HG03045 (cell line): ENCODE data around the gene PRKRIP1.
"Not testable (repeated sequence)": the region's sequence is repeated elsewhere in the genome, so short reads cannot be mapped to it uniquely, and the experiment has no call there.

Experiments used
- ATAC-seq: cut with Tn5 transposase; IDR thresholded peaks from one replicate; pipeline ENCODE4 v1.9.1; 2021; ENCODE audit warnings: mild to moderate bottlenecking, moderate library complexity; ENCODE audit not compliant: unreplicated experiment

PRKRIP1 gene

GRCh38 chr7:102429141-102429899 lies 33.2 kb downstream of the PRKRIP1 start:
- ATAC-seq: no peak

- ATAC-seq: no peak
Observed at GRCh38 chr7:102431617-102432298, 35.6 kb downstream of the PRKRIP1 start.

- peak; percentile 35 for ATAC-seq
Observed at GRCh38 chr7:102432442-102433218, 36.5 kb downstream of the PRKRIP1 start.

DNA sequence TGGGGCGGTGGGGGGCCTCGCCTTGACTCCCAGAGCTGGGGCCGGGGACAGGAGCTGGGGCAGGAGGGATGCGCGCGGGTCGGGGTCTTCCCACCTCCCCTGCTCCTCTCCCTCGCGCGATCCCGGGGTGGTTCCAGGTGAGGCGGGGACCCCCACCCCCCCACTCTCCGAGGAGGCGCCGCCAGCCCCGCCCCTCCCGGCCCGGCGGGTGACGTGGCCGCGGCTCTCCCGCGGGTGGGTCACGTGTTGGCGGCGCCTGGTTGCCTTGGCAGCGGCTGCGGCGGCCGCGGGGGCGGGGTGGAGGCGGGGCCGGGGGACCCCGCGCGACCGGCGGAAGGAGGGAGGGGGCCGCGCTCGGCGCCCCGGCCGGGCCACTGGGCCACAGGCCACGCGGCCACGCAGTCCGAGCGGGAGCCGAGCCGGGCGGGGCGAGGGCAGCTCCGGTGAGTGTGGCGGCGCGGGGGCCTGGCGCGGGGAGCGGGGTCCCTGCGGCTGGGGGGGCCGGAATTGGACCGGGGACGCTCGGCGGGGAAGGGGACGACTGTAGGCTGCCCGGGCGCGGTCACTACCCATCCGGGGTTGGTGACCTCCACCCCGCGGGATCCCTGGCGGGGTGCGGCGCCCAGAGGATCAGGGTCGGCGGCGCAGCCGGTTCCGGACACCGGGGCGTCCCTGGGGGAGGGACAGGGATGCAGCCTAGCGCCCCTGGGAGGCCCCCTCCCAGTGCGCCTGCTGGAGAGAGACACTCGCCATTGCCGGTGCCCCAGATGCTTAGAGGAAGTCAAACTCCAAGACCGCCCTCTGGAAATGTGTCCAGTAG lies 37.3 kb downstream of the PRKRIP1 start, which contains the start of gene ORAI2:
TSS of gene ORAI2 (plus strand) at position 357 of the 820 bp plus-strand sequence. CDS start 5,382 bp downstream, outside the sequence.
- ATAC-seq: peak; percentile 71

GRCh38 chr7:102434039-102434486 lies 37.9 kb downstream of the PRKRIP1 start:
- no peak for ATAC-seq

GRCh38 chr7:102436118-102436517 lies 40.0 kb downstream of the PRKRIP1 start:
- no peak for ATAC-seq

- no peak for ATAC-seq
Observed at GRCh38 chr7:102439963-102440795, 44.0 kb downstream of the PRKRIP1 start.

GRCh38 chr7:102444961-102445673 lies 49.0 kb downstream of the PRKRIP1 start:
- ATAC-seq: peak; percentile 47

DNA sequence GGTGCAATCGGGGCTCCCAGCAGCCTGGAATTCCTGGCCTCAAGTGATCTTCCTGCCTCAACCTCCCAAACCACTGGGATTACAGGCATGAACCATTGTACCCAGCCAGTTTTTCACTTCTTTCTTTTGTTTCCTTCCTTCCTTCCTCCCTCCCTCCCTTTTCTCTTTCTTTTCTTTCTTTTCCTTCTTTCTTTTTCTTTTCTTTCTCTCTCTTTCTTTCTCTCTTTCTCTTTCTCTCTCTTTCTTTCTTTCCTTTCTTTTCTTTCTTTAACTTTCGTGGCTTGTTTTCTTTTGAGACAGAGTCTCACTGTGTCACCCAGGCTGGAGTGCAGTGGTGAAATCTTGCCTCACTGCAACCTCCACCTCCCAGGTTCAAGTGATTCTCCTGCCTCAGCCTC lies 49.5 kb downstream of the PRKRIP1 start:
- ATAC-seq: no peak

GRCh38 chr7:102446387-102447156 lies 50.4 kb downstream of the PRKRIP1 start:
- no peak for ATAC-seq

DNA sequence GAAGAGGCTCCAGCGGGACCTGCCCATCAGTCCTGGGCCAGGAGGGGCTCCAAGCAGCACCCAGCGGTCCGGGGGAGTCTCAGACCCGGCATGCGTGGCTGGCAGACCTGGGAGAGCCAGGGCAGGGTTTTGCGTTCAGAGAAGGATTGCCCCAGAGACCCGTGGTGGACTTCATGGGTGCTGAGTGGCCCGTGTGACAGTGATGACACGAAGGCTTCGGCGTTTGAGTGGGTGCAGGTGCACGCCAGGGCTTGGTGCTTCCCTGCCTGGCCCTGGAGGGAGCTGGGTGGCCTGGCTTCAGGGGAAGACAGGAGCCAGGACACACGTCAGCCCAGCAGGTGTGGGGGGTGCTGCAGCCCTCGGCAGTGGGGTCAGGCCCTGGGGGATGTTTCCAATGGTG lies 51.1 kb downstream of the PRKRIP1 start:
- no peak for ATAC-seq

DNA sequence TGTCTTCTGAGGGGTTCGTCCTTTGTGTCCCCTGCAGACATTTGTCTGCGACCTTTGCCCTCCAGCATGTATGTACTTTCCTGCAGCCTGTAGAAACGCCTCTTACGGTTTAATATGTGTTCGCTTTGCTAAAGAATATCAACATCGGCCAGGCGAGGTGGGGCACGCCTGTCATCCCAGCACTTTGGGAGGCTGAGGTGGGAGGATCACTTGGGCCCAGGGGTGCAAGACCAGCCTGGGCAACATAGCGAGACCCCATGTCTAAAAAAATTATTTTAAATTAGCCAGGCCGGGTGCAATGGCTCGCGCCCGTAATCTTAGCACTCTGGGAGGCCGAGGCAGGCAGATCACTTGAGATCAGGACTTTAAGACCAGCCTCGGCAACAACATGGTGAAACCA lies 53.0 kb downstream of the PRKRIP1 start:
- ATAC-seq: no peak

DNA sequence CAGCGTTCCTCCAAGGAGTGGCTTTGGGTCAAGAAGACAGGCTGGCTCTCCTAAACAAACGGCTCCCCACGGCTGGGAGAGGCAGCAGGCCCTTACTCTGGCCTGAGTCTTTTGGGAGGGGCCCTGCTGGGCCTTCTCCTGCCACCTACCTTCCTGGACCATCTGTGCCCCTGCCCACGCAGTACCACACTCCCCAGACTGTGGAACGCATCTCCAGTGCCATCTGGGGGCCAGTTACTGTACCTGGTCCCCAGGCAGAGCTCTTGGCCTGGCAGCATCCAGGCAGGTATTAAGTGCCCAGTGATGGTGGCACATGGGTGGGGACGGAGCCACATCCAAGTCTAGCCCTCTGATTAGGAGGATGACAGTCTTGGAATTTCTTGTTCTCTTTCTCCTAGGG lies 54.1 kb downstream of the PRKRIP1 start:
- no peak for ATAC-seq

GRCh38 chr7:102451371-102452054 lies 55.4 kb downstream of the PRKRIP1 start:
- ATAC-seq: no peak

DNA sequence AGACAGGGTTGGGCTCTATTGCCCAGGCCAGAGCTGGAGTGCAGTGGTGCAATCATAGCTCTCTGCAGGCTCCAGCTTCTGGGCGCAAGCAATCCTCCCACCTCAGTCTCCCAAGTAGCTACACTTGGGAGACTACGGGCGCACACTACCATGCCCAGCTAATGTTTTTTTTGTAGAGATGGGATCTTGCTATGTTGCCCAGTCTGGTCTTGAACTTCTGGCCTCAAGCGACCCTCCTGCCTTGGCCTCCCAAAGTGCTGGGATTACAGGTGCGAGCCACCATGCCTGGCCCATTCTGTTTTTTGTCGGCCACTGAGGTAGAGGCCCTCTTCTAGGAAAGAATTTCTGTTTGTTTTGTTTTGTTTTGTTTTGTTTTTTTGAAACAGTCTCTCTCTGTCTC lies 56.3 kb downstream of the PRKRIP1 start:
- no peak for ATAC-seq

DNA sequence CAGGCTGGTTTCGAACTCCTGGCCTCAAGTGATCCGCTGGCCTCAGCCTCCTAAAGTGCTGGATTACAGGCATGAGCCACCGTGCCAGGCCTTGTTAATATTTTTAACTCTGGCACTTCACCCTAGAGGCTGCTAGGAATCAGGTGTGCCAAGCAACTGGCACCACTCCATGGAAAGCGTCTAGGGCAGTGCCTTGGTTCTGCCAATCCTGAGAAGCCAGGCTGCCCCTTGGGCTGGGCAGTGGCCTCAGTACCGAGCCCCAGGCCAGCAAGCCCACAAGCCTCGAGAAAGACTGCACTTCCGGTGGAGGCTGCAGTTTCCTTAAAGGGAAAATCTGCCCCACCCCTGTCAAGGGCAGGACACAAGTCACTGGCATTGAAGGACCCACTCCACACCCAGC lies 57.2 kb downstream of the PRKRIP1 start:
- no peak for ATAC-seq

- ATAC-seq: no peak
Observed at GRCh38 chr7:102454468-102454867, 58.3 kb downstream of the PRKRIP1 start.

DNA sequence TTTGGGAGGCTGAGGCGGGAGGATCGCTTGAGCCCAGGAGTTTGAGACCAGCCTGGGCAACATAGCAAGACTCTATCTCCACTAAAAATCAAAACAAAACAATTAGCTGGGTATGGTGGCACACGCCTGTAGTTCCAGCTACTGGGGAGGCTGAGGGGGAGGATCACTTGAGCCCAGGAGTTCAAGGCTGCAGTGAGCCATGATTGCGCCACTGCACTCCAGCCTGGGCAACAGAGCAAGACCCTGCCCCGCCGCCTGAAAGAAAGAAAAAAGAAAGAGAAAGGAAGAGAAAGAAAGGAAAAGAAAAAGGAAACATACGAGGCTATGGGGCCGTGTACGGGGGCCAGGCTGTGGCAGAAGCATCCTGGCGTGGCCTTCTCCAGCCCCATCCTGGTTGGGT lies 58.8 kb downstream of the PRKRIP1 start:
- ATAC-seq: not testable (repeated sequence)
